Superior temporal gyrus (tissue), 1 donor: Measurements from ENCODE around the gene PTPN6.
"Not testable (repeated sequence)": the region's sequence is repeated elsewhere in the genome, so short reads cannot be mapped to it uniquely, and the experiment has no call there.

ENCODE experiments used
- DNase-seq: peaks from one replicate; pipeline ENCODE4 v3.0.0-alpha.2; 2016; ENCODE audit errors: extremely low spot score

Gene PTPN6

GRCh38 chr12:6950811-6951540, at the start of gene PTPN6:
Gene PTPN6 (plus strand): TSS chr12:6951356. CDS start chr12:6951513, 157 bp downstream.
- no peak for DNase-seq

GRCh38 chr12:6902448-6902847, 48.7 kb upstream of the PTPN6 start:
- DNase-seq, result no peak

GRCh38 chr12:6903722-6904121, 47.4 kb upstream of the PTPN6 start:
- no peak for DNase-seq

GRCh38 chr12:6904280-6905276, 46.6 kb upstream of the PTPN6 start, which contains the start of gene LRRC23:
Gene LRRC23 (plus strand): TSS chr12:6904822. CDS start chr12:6905634, 812 bp downstream.
- peak; percentile 98 for DNase-seq

GRCh38 chr12:6905414-6906040, 45.6 kb upstream of the PTPN6 start:
- DNase-seq, result no peak

- not testable (repeated sequence) for DNase-seq
These were observed 43.0 kb upstream of the PTPN6 start for GRCh38 chr12:6908141-6908540.

- DNase-seq, result no peak
These were observed 41.6 kb upstream of the PTPN6 start for GRCh38 chr12:6909421-6910145.

GRCh38 chr12:6912164-6912935, 38.8 kb upstream of the PTPN6 start:
- no peak for DNase-seq

GRCh38 chr12:6914246-6914946, 36.8 kb upstream of the PTPN6 start, which contains the start of gene ENO2:
Gene ENO2 (plus strand): TSS chr12:6914580. CDS start chr12:6915833, 1,253 bp downstream.
- DNase-seq, result peak; percentile 77

- no peak for DNase-seq
These were observed 36.0 kb upstream of the PTPN6 start for GRCh38 chr12:6914947-6915788.

- no peak for DNase-seq
These were observed 35.3 kb upstream of the PTPN6 start for GRCh38 chr12:6915789-6916285.

GRCh38 chr12:6916426-6917200, 34.5 kb upstream of the PTPN6 start:
- no peak for DNase-seq

- DNase-seq, result no peak
These were observed 33.5 kb upstream of the PTPN6 start for GRCh38 chr12:6917491-6918231.

GRCh38 chr12:6919588-6919987, 31.6 kb upstream of the PTPN6 start:
- no peak for DNase-seq

GRCh38 chr12:6921539-6921938, 29.6 kb upstream of the PTPN6 start:
- DNase-seq, result no peak

- DNase-seq, result no peak
These were observed 28.9 kb upstream of the PTPN6 start for GRCh38 chr12:6921996-6922946.
